GM19455 (cell line): Measurements from ENCODE around the gene KISS1R.

Experiments used
- ATAC-seq: cut with Tn5 transposase; IDR thresholded peaks from one replicate; pipeline ENCODE4 v1.9.1; 2021; ENCODE audit not compliant: unreplicated experiment

KISS1R gene

DNA sequence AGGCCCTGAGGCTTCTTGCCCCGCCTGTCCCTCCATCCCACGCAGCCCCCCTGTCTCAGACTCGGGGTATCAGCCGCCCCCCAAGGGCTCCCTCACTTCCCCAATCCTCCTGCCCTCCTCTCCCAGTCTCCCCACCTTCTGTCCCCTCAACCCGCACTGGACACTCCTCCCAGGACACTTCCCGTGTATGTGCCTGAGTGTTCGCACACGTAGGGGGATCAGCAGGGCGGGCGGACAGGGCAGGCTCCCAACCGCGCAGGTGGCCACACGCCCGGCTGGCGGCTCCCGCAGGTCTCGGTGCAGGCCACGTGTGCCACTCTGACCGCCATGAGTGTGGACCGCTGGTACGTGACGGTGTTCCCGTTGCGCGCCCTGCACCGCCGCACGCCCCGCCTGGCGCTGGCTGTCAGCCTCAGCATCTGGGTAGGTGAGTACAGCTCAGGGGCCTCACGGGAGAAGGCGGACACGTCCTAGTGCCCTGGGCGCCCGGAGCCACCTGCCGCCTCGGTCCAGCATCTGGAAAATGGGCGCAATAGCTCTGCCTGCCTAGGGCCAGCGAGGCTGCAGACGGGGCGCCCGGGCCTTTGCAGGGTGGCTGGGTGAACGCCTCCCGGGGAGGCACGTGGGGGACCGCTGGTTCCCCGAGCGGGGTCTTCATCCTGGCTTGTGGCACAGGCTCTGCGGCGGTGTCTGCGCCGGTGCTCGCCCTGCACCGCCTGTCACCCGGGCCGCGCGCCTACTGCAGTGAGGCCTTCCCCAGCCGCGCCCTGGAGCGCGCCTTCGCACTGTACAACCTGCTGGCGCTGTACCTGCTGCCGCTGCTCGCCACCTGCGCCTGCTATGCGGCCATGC lies 2.3 kb downstream of the KISS1R start:
- ATAC-seq = no peak

DNA sequence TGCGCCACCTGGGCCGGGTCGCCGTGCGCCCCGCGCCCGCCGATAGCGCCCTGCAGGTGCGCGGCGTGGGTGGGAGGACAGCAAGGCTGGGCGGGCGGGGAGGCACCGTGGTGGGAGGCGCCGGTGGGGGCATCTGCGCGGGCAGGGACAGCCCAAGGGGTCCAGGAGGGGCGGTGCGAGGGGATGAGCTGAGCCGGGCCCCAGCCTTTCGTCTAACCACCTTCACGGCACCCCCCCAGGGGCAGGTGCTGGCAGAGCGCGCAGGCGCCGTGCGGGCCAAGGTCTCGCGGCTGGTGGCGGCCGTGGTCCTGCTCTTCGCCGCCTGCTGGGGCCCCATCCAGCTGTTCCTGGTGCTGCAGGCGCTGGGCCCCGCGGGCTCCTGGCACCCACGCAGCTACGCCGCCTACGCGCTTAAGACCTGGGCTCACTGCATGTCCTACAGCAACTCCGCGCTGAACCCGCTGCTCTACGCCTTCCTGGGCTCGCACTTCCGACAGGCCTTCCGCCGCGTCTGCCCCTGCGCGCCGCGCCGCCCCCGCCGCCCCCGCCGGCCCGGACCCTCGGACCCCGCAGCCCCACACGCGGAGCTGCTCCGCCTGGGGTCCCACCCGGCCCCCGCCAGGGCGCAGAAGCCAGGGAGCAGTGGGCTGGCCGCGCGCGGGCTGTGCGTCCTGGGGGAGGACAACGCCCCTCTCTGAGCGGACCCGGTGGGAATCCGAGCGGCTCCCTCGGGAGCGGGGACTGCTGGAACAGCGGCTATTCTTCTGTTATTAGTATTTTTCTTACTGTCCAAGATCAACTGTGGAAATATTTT lies 3.1 kb downstream of the KISS1R start:
- no peak for ATAC-seq

DNA sequence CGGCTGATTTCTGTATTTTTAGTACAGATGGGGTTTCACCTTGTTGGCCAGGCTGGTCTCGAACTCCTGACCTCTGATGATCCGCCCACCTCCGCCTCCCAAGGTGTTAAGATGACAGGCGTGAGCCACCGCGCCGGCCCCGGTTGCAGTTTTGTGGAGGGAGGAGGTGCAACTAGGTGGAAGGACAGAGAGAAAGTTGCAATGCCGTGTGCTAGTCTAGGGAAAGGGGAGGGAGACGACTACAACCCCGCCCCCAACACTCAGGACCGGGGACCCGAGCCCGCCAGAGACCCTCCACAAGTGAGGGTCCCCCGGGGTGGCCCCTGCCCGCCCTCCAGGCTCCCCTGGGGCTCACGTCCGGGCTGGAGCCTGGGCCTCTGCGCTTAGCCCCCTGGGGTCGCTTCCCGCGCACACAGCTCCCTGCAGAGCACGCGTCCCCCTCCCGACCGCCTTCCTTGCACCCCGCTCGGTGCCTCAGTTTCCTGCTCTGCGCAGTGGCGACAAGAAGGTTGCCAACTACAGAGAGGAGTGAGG lies 7.5 kb downstream of the KISS1R start:
- ATAC-seq = peak; percentile 0

DNA sequence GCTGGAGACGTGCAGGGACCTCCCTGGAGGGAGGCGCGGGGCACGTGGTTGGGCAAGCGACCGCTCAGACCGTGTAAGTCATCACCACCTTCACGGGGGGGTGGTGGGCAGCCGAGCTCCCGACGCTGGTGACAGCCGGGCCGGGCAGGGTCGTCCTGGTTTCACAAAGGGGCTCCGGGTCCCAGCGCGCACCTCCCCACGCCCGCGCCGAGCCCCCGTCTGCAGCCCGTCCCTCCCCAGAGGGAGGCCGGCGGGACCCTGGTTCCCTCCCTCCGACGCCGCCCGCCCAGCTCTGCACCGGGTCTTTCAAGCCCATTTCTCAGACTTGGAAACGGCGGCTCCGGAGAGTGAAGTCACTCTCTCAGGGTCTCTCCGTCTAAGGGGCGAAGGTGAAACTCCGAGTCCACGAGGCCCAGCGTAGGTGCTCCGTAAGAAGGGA lies 8.0 kb downstream of the KISS1R start:
- peak; percentile 37 for ATAC-seq

DNA sequence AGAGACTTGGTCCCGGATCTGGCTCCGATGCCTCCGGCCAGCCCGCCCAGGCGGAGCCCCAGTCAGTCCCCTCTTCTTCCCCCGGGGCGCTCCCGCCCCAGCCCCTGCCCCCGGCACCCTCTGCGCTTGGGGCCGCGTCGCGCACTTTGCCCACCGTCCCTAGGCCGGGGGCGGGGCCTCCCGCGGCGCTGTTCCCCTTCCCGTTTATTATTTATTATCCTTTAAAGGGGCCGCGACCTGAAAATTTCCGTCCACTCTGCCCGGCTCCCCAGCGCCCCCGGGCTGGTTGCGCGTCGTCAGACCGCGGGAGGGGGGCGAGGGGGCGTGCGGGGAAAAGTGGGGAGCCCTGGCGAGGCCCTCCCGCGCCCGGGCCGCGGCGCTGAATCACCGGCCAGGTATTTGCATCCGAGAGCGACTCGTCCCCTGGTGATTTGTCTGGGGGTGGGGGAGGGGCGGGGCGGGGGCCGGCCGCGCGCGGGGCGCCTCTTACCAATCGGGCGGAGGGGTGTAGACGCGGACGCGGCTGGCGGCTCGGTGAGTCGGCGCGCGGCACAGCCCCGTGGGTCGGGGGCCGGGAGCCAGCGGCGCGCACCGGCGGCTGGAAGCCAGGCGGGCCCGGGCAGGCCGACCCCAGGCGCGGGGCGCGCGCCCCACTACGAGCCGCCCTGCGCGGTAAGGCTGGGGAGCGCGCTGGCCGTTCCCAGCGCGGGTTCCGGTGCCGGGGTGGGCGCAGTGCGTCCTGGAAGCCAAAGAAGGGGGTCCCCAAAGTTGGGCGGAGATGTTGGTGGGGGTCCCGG lies 8.6 kb downstream of the KISS1R start, which contains the start of gene ARID3A:
ARID3A (plus strand) TSS at position 510 of the 797 bp plus-strand sequence. CDS start 3,494 bp downstream, outside the sequence.
- ATAC-seq = peak; percentile 45

DNA sequence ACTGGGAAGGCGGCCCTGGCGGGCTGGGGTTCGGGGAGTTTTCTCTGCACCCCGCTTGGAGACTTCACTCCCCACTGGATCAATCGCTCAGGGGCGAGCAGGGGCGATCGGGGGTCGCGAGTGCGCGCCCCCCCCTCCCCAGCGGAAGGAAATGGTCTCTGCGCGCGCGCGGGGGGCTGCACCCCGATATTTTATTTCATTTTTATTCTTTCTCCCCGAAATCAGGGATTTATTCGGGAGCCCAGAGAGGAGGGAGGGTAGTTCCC lies 9.1 kb downstream of the KISS1R start:
- no peak for ATAC-seq

DNA sequence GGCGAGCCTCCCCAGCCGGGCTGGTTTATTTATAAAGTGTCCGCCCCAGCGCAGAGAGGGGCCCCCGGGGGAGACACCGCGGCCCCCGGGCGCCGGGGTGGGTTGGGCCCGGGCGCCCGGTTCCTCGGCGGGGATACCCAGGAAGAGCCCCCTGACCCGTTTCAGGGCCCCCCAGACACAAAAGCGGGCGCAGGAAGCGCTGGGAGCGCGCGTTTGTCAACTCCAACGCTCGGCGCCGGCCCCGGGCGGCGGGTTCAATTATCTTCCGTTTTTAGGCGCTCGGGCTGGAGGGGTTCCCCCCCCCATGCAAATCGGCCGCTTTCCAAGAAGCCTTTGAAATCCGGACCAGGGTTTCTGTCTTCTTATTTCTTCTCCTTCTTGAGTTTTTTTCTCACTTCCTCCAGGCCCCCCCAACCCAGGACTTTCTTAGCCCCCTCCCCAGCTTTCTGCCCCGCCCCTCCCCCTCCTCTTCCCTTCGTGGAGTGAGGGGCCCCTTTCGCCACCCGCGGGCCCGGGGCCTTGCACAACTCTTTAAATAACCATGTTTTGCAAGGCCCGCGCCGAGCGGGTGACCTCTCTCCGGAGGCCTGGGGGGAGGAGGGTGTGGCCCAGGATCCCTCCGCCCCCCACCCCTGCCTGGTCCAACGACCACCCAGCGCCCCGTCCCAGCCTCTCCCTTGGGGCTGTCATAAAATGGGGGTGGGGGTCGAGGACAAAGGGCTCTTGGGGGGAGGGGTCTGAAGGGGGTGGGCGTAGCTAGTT lies 9.6 kb downstream of the KISS1R start:
- ATAC-seq = no peak

DNA sequence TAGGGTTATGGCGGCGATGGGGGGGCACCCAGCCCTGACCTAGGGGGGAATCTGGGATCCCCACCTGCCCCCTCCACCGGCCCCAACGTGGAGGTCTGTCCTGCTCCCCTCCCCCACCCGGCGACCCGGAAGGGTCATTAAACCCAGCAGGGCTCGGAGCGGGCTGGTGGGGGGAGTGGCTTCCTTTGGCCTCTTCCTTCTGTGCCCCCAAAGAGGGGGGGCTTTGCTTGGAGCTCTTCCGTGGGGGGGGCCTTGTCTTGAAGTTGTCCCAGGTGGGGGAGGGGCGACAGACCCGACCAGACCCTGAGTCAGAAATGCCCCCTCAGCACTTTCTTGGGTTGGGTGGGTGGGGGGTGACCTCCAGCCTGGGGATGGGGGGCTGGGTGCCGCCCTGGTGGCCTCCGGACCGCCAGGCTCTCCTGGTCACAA lies 10.2 kb downstream of the KISS1R start:
- ATAC-seq = no peak

DNA sequence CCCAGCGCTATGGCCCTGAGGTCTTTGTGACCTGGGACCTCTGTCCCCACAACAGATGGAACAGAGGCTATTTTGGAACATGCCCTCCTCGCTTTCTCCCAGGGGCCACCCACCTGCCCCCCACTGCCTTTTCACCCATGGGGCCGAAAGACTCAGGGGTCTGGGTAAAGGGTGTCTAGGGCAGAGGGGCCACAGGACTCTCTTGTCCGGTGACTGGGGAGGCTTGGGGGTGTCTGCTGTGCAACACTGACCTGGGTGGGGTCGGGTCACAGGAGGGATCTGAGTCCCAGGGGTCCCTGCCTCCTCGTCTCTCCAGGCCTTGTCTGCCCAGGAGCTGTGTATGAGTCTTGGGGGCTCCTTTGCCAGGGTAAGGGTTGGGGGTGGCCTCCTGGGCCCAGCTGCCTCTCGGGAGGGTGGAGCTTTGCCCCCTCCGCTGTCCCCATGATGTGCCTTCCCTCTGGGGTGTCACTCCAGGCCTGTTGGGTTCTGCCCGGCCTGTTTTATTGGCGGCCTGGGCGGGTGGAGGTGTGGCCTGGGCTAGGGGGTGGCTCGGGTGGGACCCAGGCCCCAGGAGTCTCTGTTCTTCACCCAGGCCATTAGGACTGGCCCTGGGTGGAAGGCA lies 10.8 kb downstream of the KISS1R start:
- ATAC-seq = no peak

DNA sequence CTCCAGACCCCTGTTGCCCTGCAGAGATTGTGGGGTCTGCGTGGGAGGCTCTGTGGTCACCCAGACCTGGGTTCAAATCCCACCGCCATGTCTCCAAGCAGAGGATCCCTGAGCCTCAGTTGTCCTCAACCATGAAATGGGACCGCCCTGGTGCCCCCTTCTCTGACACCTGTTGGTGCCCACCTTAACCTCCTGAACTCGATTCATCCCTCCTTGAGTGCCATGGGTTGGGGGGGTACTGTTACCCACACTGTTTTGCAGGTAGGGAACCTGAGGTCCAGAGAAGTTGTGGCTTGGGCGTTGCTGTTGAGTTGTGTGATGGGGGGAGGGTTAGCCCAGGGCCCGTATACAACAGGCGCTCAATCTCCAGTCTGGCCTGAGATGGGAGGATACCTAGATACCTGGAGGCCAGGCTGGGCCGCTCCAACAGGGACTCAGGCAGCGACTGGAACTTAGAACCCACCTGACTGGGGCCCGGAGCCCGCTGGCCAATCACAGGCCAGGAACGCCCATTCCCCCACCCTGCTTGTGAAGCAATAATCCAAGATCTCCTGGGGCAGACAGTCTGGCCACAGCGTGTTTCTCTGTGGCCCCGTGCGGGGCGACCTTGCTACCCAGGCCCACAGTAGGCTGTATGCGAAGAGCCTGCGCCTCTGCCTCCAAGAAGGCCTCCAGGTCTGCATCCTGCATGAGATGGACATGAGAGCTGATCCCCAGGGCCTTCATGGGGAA lies 11.5 kb downstream of the KISS1R start:
- ATAC-seq = no peak

DNA sequence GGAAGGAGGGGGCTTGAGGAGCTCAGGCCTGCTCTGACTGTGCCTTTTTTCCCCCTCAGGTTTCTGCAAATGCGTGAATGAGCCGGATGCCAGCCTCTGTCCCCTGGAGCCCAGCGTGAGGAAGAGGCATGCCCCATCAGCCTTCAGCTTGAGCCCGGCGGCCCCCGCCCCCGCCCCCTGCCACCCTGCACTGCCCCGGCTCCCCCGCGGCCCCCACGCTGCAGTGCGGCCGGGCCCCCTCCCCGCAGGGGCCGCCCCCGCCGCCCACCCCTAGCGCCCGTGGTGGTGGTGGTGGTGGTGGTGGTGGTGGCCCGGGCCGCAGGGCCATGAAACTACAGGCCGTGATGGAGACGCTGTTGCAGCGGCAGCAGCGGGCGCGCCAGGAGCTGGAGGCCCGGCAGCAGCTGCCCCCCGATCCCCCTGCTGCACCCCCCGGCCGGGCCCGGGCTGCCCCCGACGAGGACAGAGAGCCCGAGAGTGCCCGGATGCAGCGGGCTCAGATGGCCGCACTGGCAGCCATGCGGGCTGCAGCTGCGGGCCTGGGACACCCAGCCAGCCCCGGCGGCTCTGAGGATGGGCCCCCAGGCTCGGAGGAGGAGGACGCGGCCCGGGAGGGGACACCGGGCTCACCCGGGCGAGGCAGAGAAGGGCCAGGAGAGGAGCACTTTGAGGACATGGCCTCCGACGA lies 12.2 kb downstream of the KISS1R start:
- no peak for ATAC-seq

DNA sequence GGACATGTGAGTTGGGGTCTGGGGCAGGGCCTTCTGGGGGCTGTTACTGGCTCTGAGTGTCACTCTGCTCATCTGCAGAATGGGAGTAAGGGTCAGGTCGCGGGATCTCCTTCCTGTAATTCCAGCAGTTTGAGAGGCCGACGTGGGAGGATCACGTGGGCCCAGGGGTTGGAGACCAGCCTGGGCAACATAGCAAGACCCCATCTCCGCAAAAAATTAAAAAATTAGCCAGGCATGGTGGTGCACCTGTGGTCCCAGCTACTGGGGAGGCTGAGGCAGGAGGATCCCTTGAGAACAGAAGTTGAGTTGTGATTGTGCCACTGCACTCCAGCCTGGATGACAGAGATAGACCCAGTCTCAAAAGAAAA lies 12.7 kb downstream of the KISS1R start:
- no peak for ATAC-seq

DNA sequence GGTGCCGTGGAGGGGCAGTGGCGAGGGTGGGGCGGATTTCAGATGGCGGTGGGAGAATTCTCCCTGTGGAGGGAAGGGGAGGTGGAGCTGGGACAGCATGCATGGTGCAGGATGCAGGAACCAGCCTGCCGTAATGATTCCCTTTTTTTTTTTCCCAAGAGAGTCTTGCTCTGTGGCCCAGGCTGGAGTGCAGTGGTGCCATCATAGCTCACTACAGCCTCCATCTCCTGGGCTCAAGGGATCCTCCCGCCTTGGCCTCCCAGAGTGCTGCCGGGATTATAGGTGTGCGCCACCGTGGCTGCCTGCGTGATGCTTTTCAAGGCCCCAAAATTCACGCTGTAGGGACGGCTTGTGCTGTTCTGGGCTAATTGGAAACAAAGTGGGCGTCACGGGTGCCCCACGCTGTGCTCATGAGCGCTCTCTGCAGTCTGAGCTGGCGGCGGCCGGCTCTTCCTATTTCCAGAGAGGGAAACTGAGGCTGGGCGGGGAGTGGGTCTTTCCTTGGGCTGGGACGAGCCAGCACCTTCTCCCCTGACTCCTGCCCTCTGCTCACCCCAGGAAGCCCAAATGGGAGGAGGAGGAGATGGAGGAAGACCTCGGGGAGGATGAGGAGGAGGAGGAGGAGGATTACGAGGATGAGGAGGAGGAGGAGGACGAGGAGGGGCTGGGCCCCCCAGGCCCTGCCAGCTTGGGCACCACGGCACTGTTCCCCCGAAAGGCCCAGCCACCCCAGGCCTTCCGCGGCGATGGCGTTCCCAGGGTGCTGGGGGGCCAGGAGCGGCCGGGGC lies 14.9 kb downstream of the KISS1R start:
- no peak for ATAC-seq

DNA sequence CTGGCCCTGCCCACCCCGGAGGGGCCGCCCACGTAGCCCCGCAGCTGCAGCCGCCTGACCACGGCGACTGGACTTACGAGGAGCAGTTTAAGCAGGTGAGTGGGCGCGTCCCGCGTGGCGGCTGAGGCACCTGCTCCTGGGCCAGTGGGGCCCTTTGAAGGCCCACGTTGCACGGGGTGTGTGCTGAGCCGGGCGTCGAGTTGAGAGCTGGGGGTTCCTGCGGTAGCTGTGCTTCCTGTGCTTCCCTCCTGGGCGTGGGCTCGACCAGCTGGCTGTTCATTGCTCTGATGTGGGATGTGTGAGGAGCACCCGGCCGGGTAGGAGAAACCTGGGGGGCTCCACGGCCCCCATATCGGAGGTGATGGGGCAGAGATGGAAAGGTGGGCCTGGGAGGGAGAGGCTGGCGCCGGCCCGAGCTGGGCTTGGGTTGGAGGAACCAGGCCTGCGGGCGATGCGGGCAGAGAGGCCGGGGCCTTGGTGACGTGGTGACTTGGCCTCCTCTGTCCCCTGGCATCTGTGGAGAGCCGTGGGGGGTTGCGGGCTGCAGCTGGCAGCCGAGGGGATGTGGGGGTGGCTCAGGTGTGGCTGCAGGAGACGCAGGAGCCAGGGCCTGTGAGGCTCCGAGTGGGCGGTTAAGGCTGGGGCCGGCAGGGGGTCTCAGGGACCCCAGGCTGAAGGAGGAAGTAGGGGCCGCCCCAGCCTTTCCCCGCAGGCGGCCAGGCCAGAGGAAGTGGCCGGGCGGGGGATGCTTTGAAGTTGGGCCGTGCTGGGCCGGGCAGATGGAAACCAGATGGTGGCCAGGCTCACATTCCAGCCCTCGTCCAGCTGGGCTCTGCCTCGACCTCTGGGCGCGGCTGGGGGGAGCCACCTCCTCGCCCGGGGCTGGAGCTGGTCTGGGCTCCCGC lies 15.8 kb downstream of the KISS1R start:
- ATAC-seq = no peak

DNA sequence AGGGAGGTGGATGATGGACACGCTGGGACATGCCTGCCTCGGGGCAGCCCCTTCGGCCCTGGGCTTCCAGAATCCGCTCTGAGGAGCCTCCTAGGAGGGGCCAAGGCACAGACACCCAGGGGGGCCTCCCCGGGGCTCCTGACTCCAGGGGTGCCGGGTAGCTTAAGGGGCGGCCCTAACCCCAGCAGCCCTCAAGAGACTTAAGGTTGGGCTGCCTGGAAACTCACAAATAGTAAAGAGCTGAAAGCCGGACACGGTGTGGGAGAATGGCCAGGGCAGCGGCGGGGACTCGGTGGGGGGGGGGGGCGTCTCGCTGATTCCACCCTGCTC lies 16.4 kb downstream of the KISS1R start:
- no peak for ATAC-seq

DNA sequence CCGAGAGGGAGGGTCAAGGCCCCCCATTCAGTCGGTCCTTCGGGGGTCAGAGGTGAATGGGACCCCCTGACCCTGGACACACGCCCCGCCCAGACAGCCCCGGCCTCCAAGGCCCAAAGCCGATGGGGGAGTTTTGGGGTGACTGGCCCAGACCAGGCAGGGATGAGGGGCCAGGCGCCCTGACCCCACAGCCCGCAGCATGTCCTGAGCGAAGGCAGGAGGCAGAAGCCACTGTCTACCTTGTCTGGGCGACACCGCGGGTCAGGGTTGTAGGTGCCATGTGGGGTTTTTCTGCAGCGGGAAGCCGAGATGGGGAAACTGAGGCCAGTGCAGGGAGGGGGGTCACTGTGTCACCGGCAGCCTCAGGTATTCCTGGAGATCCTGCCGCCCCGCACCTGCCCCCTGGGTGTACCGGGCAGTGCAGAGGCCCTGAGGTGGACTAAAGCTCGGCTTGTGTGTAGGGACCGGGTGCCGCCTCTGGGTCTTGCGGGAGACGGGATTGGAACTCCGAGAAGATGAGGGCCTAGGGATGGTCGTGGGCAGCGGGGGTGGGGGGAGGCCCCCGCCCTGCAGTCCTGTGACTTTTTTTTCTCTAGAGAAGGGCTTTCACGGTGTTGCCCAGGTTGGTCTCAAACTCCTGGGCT lies 17.2 kb downstream of the KISS1R start:
- ATAC-seq = no peak
